Hematopoietic multipotent progenitor cell (in vitro differentiated cells): ENCODE results near the gene SLC35F4. TPM values are rescaled to one million over a fixed set of nuclear protein-coding genes. Genes with fewer than 3 reads are reported as not detected.

ENCODE experiments used
- DNase-seq, 3 donors: peaks; one replicate each; pipeline ENCODE4 v3.0.0-alpha.2; 2011 to 2015; ENCODE audit warnings: low read depth in 2 of 3, low spot score in 2 of 3
- total RNA-seq: library from RNA; depleted of rRNA; stranded (reverse); fragments of >200 nt; gene quantifications from one replicate; pipeline ENCODE4 v1.2.3, GENCODE V29; 2012

SLC35F4 gene
- total RNA-seq, 1 donor: not detected

DNA sequence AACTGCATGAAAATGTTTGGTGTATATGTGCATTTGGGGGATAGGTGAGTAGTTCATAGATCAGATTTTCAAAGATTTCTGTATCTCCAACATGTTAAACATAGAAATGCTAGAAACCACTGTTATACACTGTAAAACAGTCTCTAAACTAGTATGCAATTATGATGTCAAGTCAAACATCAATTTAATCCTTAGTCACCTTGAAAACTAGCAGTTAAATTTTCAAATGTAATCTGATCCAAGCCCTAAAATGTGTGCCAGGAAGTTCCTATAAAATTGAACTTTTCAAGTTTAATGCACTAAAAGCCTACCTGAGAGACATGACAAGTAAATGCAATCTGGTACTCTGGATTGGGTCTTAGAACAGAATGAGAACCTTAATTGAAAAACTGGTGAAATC, 14.5 kb downstream of the SLC35F4 start:
- DNase-seq: no peak

DNA sequence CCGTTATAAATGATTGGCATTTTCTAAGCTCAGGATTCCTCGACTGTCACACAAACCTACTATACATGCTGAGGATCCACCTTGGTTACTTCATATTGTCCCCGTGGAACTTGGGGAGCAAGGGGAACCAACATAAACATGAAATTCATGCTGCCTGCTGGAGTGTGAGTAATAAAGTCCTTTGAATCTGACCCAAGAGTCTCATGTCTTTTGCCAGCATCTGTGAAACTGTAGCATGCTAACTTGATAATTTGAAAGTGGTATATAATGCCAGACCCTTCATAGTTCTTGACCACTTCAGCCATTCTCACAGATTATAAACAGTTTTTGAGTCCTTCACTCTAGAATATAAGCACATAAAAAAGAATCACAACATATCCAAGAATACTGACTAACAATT, 17.1 kb downstream of the SLC35F4 start:
- no peak for DNase-seq

DNA sequence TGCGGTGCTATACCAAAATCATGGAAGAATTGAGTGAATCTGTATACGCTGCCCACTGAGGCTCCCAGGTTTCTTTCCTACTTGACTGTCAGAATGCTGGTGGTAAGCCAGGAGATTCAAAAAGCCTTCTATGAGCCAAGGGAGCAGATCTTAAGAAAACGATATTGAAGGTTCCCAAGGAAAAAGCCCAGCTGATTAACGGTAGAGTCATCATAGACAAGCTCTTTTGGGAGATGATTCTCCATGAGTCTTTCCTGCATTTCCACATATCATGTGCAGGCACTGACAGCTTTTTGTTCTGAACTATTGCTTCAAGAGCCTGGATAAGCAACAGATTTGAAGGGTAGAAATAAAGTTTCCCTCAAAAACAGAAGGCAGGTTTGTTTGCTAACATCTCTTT, 17.5 kb downstream of the SLC35F4 start:
- DNase-seq: no peak

DNA sequence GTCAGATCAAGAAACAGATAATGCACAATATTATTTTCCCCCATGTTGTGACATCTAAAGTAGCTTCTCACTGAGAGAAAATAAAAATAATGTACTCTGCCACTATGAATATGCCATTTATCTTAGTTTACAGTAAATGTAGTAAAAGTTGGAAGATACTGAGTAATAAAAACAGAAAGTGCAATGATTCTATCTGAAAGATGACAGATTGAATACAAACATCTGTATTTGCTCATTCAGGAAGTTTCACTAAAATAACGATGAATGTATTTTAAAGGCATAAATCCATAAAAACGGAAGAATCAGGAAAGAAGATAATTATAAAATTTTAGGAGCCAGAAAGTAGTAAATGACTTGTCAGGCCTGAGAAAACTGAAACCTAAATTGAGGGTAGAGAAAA, 18.2 kb downstream of the SLC35F4 start:
- no peak for DNase-seq

DNA sequence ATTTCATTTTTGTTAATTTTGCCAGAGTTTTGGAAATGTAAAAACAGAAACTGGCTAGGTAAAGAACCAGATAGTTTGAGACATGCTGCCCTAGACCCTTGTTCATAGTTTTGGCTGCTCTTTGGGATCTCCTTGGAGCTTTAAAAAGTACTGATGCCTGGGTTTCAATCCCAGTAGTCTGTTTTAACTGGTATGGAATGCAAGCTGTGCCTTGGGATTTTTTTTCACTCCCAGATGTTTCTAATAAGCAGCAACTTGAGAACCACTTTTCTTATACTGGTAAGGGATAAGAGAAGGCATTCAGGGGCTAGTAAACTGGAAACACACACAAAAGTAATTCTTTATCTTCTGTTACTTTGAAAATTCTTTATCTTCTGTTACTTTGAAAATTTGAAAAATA, 18.8 kb downstream of the SLC35F4 start:
- DNase-seq: no peak

DNA sequence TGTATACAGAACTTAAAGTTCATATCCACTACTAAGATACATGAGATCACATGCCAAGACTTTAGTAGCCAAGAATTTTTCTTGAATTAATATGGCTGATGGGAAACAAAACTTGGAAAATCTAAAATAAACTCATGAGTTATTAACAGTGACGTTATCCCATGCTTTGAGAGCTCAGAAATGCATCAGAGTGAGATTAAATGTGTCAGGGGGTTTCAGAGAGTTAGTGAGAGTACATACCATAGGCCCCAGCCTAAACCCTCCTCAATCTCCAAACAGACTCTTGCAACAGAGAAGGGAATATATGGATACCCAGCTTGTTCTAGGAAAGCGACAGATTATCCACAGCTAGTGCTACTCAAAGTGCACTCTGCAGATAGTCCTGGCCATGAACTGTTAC, 19.3 kb downstream of the SLC35F4 start:
- no peak for DNase-seq

DNA sequence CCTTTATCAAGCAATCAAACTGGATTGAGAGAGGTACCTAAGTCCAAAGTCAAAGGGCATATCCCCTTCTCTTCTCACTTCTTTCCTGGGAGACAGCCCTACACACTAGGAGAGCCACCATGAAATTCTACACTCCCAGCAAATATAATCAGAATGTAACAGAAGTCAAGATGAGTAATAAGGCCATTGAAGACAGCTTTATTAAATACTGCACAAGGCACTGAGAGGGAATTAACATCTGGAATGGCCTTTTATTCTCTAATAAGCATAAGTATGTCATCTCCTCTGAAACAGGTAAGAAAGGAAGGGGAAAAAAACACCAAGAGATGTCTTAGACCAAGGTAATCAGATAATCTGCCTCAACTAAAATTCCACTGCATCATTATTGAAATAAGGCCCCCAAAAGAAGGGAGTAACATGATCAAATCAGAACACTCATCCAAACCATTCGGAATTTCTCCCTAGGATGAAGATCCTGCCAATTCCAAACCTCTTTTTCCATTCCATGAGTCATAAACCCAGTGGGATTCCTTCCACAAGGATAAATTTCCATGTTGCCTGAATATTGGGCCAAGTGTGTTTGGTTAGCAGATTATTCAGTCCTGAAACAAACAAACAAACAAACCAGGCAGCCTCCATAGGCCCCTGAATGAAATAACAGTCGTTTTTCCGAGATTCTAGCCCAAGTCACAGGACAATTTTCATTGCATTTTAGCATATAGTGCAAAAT, 19.9 kb downstream of the SLC35F4 start:
- DNase-seq: no peak

DNA sequence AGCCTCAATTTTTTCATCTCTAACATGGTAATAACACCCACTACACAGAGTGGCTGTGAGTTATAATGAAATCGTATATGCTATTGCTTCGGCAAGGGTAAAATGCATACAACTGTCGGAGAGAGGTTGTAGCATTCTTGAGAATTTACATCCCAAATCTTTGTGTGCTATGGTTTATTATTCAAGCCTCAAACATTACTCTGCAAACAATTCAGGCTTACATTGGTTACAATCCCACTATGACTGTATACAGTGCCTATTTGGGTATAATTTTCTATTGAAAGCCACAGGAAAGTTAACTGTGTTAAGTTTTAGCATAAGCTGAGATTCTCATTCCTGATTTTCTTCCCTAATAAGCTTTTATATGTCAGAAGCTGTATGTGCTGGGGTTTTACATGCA, 20.6 kb downstream of the SLC35F4 start:
- no peak for DNase-seq

DNA sequence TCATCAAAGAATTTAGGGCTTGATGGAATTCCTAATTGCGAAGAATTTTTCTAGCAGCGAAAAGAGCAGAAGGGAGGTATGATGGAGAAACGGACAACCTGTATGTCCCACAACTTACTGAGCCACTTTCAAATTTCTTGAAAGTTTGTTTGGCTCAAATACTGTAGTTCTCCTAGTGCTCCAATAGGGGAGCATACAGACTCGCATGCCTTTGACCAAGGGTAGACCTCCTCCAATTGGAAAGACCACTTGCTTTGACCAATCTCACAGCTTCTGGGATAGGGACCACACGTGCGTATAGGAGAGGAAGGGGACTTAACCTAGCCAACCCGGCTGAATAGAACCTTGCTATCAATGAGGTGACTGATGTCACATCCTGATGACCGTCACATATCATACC, 28.6 kb downstream of the SLC35F4 start:
- DNase-seq: no peak

DNA sequence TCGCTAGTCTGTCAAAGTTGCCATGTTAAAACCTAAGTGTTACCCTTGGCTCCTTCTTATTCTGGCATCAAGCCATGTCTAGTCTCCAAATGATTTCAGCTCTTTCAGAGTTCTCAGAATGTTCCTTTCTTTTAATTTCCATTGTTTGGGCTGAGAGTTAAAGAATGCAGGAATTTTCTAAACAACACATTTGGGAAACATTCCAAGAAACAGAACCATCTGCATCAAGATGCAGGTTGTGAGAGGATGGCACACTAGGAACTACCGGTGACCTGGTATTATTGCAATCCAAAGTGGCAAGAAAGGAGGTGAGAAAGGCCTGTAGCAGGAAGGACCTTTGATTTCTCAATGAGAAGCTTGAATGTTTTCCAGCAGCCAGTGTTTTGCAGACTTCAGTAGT, 30.1 kb downstream of the SLC35F4 start:
- DNase-seq: no peak

DNA sequence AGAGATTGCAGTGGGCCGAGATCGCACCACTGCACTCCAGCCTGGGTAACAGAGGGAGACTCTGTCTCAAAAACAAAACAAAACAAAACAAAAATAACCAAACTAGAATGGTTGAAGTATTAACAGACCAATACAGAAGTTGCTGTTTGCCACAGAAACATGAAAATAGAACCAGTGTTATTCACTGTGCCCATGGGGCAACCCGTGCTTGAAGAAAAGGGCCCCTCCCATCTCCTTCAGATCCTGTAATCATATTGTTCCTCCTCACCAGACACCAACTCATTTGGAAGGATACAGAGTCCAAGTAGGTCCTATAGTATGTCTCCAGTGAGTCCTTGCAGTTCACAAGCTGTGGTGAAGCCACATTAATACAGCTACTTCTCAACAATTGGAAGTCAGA, 30.9 kb downstream of the SLC35F4 start:
- DNase-seq: no peak

DNA sequence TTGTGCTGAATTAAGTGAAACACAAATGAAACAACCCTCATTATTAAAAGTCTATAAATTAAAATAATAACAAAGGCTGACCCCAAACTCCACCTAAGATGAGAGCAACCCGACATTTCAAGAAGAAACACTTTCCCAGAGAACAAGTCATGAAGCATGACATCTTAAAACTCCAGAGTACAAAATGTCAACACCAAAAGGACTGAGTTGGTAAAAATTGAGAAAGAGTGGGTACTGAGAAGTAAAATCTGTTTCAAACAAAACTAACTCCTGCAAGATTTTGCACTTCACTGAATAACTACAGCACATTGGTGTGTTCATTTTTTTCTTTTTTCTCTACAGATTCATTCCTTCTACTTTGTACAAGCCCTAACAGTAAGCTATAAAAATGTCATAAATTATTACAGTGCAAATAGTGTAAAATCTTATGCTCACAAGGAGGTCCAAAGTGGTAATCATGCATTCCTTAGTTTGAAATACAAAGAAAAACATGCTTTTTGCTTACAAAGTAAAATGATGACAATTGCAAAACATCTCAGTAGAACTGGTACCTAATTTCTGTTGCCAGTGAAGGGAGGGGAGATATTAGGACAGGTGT, 31.8 kb downstream of the SLC35F4 start:
- DNase-seq: no peak

DNA sequence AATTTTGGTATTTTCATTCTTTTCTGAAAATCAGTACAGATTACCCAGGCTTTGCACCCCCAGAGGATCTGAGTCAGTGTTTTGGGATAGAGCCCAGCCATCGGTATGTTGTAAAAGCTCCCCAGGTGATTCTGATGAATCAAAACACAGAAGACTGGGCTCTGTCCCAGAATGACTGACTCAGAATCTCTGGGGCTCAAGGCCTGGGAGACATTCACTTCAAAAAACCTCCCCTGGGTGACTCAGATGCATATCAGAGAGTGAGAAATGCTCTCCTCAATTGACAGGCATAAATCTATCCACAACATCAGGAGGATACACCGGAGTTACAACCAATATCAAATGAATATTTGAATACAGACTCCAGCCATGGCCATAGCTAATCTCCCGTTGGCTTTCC, 32.6 kb downstream of the SLC35F4 start:
- DNase-seq: no peak

DNA sequence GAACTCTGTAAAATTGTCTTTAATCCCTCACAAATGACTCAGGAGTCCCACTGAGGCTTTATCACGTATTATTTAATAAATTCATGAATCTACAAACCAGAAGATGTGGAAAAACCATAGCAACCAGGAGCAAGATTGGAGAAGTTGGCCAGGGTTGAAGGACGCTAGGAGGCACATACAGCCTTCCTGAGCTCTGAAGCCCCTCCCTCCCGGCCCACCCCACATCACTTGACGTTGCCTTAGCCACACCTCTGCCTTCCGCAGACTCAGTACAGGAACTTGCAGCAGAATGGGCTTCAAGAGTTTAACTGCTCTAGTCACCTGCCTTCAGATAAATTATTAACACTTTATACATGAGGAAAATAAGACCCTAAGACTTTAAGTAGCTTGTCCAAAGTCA, 33.9 kb downstream of the SLC35F4 start:
- no peak for DNase-seq

DNA sequence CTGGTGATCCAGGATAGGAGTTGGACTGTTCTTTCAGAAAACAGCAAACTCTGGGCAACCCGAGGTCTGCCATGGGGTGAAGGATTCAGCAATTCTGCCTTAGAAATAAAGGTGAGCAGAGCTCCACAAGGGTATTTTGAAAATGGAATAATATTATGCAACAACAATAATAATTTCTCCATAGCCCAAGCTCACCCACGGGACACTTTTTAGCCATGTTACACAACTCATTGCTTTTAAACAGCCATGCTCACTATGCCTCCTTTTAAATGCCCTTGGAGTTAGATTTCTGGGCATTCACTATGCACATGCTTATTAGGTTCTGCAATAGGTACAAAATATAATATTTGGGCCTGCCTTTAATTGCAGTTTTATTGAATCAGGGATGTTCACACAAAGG, 37.2 kb downstream of the SLC35F4 start:
- no peak for DNase-seq

DNA sequence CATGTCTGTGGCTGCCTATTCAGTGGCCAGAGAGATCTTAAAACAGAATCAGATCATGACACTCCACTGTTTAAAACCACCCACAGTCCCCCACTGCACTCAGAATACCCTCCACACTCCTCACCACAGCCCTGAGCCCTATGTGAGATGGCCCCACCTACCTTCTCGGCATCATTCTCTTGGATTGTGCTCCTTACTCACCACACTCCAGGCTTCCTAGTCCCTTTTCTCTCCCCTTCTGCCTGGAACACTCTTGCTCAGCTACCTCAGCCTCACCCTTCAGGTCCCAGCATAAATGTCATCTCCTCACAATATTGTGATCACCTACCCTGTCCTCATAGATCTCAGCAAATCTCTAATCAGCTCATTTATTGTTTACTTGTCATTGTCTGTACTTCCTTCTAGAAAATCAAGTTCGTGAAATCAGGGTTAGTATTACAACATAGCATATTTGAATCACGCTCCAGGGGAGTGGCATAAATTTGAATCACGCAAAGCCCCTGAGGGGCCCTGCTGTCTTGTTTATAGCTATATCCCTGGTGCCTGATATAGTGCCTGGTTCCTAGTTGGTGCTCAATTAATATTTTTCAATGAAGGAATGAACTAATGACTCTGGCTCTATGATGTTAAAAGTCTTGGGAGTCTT, 42.8 kb downstream of the SLC35F4 start:
- DNase-seq: no peak

DNA sequence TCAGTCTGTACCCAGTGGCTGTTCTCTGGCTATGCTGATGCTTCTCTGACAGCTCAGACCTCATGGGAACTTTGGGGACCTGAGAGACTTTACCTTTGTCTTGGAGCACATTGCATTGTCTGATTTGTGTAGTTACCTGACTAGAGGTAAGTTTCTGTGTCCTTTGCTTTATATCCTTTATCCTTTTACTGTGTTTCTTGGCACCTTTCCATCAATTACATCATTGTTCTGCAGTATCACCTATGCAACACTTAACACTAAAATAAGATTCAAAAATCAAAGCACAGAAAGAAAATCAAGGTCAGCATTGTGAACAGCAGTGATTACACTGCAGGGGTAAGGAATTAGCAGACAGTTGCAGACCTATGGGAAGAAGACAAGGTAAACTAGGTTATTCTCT, 43.8 kb downstream of the SLC35F4 start:
- DNase-seq: no peak

DNA sequence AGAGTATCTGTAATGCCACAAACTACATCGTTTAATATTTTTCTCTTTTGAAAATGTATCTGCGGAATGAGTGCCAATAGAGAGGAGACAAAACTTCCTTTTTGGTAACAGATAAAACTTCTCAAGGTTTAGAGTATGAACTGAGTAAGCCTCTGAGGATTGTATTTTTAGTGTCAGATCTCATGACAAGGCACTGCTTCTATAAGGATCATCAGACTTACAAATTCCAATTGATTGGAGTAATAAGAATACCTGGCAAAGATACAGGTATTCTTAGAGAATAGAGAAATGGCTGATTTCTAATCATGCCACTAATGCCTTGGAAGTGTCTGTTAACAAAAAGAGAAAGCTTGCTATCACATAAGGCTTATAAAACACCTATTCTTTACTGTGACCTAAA, 45.3 kb downstream of the SLC35F4 start:
- no peak for DNase-seq

DNA sequence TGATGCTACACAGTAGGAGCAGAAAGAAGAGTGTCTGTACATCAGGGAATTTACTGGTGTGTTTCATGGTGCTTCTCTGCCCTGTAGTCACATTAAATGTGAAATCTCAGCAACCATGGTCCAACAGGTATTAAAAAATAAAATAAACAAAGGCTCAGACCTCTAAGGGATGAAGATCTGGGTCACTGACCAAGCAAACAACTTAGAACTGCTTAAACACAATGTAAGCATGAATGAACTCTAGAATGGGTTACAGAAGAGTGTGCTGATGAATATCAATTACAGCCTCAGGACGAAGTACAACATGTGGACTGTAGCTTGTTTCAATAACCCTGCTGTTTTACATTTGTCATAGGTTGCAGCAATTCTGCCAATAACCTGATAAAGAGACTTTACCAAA, 47.4 kb downstream of the SLC35F4 start:
- DNase-seq: no peak

DNA sequence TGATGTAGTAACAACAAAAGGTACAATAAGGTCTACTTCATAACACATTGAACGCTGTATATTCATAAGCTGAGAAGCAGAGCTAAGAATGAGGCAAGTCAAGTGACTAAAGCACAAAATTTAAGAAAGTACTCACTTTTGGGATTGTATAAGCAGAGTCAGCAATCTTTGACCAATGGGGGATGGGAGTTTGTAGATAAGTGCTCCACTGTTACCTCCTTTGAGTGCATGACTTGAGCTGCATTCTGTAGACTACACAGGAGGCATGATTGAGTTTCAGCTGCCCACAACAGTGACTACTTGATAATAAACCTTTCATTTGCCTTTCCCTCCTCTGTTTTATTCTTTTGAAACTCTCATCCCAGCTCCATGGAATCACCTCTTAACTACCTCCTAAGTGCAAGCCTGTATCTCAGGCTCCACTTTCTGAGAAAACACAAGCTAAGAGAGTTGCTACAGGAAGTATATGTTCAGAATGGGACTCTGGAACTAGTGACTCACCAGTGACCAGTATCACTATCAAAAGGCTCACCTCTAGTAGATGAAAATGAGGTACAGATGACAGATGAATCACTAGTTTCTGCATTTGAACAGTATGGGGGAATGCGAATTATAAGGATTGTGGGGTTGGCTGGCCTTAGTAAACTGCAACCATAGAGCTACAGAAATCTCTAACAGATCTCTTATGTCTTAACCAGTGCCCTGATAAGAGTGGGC, 49.2 kb downstream of the SLC35F4 start:
- DNase-seq: no peak

DNA sequence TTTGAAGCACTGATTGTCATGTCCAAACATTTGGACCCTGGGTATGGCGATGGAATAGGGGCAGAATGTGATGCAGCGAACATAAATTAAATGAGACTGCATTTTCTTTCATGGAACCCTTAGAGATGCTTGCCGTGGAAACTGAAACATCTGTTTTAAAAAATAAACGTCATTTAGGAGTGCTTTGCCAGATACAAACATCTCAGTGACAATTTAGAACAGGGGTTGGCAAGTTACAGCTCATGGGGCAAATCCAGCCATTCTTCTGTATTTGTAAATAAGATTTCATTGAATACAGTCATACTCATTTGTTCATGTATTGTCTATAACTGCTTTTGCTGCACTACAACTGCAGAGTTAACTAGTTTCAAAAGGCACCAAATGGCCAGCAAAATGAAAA, 51.2 kb downstream of the SLC35F4 start:
- DNase-seq: no peak

DNA sequence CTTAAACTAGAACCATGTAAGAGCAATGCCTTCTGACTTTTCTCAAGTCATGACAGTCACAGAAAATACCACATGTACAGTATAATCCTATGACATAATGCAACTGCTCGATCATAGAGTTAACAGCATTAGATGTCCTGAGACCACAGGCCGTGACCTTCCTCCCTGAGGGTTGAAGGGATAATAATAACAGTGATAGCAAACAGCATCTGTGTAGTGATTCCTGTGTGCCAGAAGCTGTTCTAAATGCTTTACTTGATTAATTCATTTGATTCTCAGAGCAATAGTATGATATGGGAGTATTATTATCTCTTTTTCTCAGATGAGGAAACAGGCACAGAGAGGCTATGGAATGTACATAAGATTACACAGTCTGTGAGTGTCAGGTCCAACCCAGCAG, 53.2 kb downstream of the SLC35F4 start:
- DNase-seq: no peak
